Measurements from ENCODE around the gene ASF1A.

Gene ASF1A

DNA sequence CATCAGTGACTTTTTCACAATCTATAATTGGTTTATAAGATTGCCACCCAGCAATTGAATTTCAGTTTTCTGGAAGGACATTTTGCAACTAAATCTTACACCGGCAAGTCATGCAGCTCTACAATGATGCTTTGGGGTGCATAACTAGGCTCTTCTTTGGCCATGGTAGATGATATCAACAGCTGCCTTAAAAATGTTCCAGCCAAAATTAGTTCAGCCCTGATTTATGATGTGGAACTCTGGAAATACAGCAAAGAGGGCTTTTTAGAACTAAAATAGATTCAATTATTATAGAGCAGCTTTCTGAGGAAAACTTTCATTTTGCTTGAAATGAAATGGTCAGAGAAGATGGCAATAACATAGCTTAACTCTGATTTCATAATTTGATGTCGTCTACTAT, 59.4 kb downstream of the ASF1A start:
- Mint-ChIP-seq H3K4me1 (peaks cover 10% of the 10 kb centered on the region), H3K27me3 (no peaks in the 10 kb centered on the region), H3K36me3 (no peaks in the 10 kb centered on the region), H3K9me3 (no peaks in the 10 kb centered on the region), H3K4me3 (no peak overlapping the region), H3K27ac (no peak overlapping the region)
- no peak for ATAC-seq

Measured in stimulated activated memory B cell treated with anti-CD40 and anti-IgM and Interleukin-4, amounts not matched to agents 10 μg/mL and 1 μg/mL and 100 μg/mL, for 72 hours (primary cell).